Ovary (tissue), 3 donors: ENCODE measurements around the gene CLSTN1.

Source experiments
- CTCF ChIP-seq, 3 donors: fragments of 450-650 bp in 2 of 3; fragments of 200-600 bp in 1 of 3; IDR thresholded peaks; one replicate each; pipeline versions ENCODE4 v1.5.1 to v1.8.0; 2016 to 2022; ENCODE audit warnings: antibody characterized with exemption in 3 of 3, mild to moderate bottlenecking in 1 of 3
- EP300 ChIP-seq: sonication (generic); formaldehyde crosslinking; IDR thresholded peaks from one replicate; pipeline ENCODE4 v1.6.1; 2017; ENCODE audit warnings: antibody characterized with exemption
- donor health status: DM: no; HTN: no; CAD: no.

DNA sequence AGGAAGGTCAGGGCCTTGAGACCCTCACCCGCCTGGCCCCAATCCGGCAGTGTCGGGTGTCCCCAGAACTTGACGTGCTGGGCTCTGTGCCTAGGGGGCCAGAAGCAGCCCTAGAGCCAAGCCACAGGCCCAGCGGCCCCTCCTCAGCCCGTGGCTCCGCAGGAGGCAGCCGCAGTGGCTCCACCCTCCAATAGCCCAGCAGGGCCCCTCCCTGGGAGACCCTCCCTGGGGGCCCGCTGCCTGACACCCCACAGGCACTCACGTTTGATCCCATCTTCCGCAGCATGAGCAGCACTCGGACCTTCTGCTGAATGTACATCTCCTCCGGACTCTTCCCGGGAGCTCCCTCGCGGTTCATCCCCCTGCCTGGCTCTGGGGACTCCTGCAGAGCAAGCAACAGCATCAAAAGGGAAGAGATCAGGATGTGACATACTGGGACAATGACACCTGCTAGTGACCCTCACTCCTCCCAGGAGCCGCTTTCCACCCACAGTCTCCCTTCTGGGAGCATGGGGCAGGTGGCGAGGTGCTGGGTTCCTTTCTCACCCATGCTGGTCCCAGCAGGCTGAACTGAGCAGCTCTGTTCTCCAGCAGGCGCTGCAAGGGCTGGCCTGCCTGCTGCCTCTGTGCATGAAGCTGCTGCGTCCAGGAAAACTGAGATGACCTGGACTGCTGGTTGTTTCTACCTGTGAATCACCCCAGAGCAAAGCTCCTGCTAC lies 48.1 kb upstream of the CLSTN1 start:
- TF ChIP-seq CTCF (IDR thresholded peaks at IDR 0.05) (no peak), EP300 (no peak)
